ENCODE measurements around the gene C12orf56.

The C12orf56 gene

DNA sequence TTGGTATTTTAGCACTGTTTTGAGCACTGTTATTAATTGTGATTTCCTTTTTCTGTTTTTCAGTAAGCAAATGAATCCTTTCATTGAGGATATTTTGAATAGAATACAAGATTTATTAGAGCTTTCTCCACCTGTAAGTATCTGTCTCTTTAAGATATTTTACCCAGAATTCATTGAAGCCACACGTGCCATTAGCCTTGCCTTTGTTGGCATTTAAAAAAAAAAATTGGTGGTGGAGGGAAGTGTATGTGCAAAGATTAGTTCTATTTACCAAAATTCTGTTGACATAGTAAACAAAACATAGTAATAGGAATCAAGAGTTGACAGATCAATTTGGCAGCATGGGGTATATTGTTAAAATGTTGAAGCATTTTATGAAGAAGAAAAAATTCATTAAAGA lies 37.4 kb upstream of the C12orf56 start:
- in situ Hi-C loops (cut with MboI; ENCODE audit: low pct_unique_long_range_greater_than_20kb, low sequenced_read_pairs, unreplicated experiment), result no loop called here
- no peak for DNase-seq (ENCODE audit: low spot score)
- TF ChIP-seq CTCF (IDR thresholded peaks at IDR 0.05; ENCODE audit: extremely low read depth, insufficient read depth, missing control alignments), result no peak

- DNase-seq (ENCODE audit: low spot score), result no peak
- in situ Hi-C loops (cut with MboI; ENCODE audit: low pct_unique_long_range_greater_than_20kb, low sequenced_read_pairs, unreplicated experiment), result no loop called here
- no peak for TF ChIP-seq CTCF (IDR thresholded peaks at IDR 0.05; ENCODE audit: extremely low read depth, insufficient read depth, missing control alignments)
Observed at GRCh38 chr12:64419696-64420095, 29.1 kb upstream of the C12orf56 start.

DNA sequence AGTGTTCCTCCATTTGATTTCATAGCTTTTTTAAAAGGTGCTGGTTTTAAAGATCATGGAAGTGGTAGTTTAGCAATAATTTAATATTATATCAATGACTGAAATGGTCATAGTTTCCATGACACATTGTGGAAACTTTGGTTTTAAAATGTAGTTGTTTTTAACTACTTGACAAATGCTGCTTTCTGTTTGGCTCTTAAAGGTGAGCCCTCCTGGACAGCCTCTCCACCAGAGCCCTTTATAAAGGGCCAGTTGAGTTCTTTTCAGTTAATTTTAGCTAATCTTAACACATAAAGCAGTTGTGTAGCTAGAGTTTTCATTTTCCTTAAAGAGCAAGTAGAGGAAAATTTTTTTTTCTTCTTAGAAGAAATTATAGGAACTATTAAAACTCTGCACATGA lies 27.7 kb upstream of the C12orf56 start:
- TF ChIP-seq CTCF (IDR thresholded peaks at IDR 0.05; ENCODE audit: extremely low read depth, insufficient read depth, missing control alignments), result no peak
- DNase-seq (ENCODE audit: low spot score), result no peak
- in situ Hi-C loops (cut with MboI; ENCODE audit: low pct_unique_long_range_greater_than_20kb, low sequenced_read_pairs, unreplicated experiment), result no loop called here

DNA sequence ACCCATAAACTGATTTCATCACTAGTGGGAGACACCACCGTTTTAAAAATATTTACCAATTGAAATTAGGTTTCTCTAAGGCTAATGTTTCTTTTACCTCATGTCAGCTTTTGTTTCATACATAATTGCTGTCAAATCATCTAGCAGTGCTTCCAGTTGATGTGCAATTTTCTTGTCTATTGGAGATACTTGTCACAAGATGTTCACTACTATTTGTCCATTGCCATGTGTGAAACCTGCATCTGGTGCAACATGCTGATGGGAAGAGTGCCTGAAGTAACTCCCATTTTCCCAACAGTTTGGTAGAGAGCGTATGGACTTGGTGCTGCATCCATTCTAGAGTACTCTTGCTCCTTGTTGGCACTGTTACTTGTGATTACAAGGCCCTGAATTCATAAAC lies 23.3 kb upstream of the C12orf56 start:
- DNase-seq (ENCODE audit: low spot score), result no peak
- in situ Hi-C loops (cut with MboI; ENCODE audit: low pct_unique_long_range_greater_than_20kb, low sequenced_read_pairs, unreplicated experiment), result no loop called here
- no peak for TF ChIP-seq CTCF (IDR thresholded peaks at IDR 0.05; ENCODE audit: extremely low read depth, insufficient read depth, missing control alignments)

GRCh38 chr12:64412459-64412858 lies 21.9 kb upstream of the C12orf56 start:
- TF ChIP-seq CTCF (IDR thresholded peaks at IDR 0.05; ENCODE audit: extremely low read depth, insufficient read depth, missing control alignments), result no peak
- no peak for DNase-seq (ENCODE audit: low spot score)
- in situ Hi-C loops (cut with MboI; ENCODE audit: low pct_unique_long_range_greater_than_20kb, low sequenced_read_pairs, unreplicated experiment), result no loop called here

GRCh38 chr12:64411427-64411826 lies 20.9 kb upstream of the C12orf56 start:
- in situ Hi-C loops (cut with MboI; ENCODE audit: low pct_unique_long_range_greater_than_20kb, low sequenced_read_pairs, unreplicated experiment), result no loop called here
- DNase-seq (ENCODE audit: low spot score), result no peak

More at GRCh38 chr12:64411427-64411826, 20.9 kb upstream of the C12orf56 start:
- TF ChIP-seq CTCF (IDR thresholded peaks at IDR 0.05; ENCODE audit: extremely low read depth, insufficient read depth, missing control alignments), result no peak
